WI38 (cell line): Measurements from ENCODE around the gene COL24A1.

ENCODE experiments used
- H3K4me3 ChIP-seq: 2 replicates; pipeline ENCODE4 v1.5.1; 2011; ENCODE audit warnings: low read depth, mild to moderate bottlenecking, control low read depth, low read length
- CTCF ChIP-seq: IDR thresholded peaks from 2 replicates; pipeline ENCODE4 v1.5.1; 2012; ENCODE audit warnings: low read depth, mild to moderate bottlenecking, control low read depth, low read length

COL24A1 gene

GRCh38 chr1:85862456-85862855 is 294.1 kb downstream of the COL24A1 start:
- TF ChIP-seq CTCF: no peak
- H3K4me3 ChIP-seq: no peak overlapping the region

GRCh38 chr1:85857991-85858390 is 298.6 kb downstream of the COL24A1 start:
- no peak for TF ChIP-seq CTCF
- no peak overlapping the region for H3K4me3 ChIP-seq

GRCh38 chr1:85850238-85850637 is 306.3 kb downstream of the COL24A1 start:
- no peak overlapping the region for H3K4me3 ChIP-seq
- peak; percentile 35; the same call in 1 of the 2 replicates for TF ChIP-seq CTCF

- no peak overlapping the region for H3K4me3 ChIP-seq
- TF ChIP-seq CTCF: no peak
Observed at GRCh38 chr1:85849660-85850059, 306.9 kb downstream of the COL24A1 start.

- no peak for TF ChIP-seq CTCF
- H3K4me3 ChIP-seq: no peak overlapping the region
Observed at GRCh38 chr1:85847356-85847755, 309.2 kb downstream of the COL24A1 start.

GRCh38 chr1:85846706-85847105 is 309.9 kb downstream of the COL24A1 start:
- no peak overlapping the region for H3K4me3 ChIP-seq
- TF ChIP-seq CTCF: no peak

GRCh38 chr1:85839459-85839858 is 317.1 kb downstream of the COL24A1 start:
- H3K4me3 ChIP-seq: no peak overlapping the region
- no peak for TF ChIP-seq CTCF
